GM21825 (cell line): ENCODE results near the gene WFIKKN1.

Experiments
- ATAC-seq: cut with Tn5 transposase; IDR thresholded peaks from one replicate; pipeline ENCODE4 v1.9.1; 2021; ENCODE audit warnings: mild to moderate bottlenecking, moderate library complexity; ENCODE audit not compliant: unreplicated experiment

Gene WFIKKN1

GRCh38 chr16:630815-631405 lies at the start of gene WFIKKN1:
WFIKKN1 (plus strand) TSS chr16:630985; CDS start chr16:631254, 269 bp downstream.
- no peak for ATAC-seq

- no peak for ATAC-seq
These were observed 48.6 kb upstream of the WFIKKN1 start for GRCh38 chr16:582218-582613.

GRCh38 chr16:582614-583331 lies 48.0 kb upstream of the WFIKKN1 start:
- ATAC-seq: no peak

GRCh38 chr16:583470-583814 lies 47.3 kb upstream of the WFIKKN1 start:
- no peak for ATAC-seq

- ATAC-seq: no peak
These were observed 46.8 kb upstream of the WFIKKN1 start for GRCh38 chr16:583815-584591.

- ATAC-seq: no peak
These were observed 45.4 kb upstream of the WFIKKN1 start for GRCh38 chr16:585351-585750.

GRCh38 chr16:586047-586644 lies 44.6 kb upstream of the WFIKKN1 start:
- ATAC-seq: no peak

- ATAC-seq: no peak
These were observed 43.9 kb upstream of the WFIKKN1 start for GRCh38 chr16:586645-587590.

- peak; percentile 11 for ATAC-seq
These were observed 42.2 kb upstream of the WFIKKN1 start for GRCh38 chr16:588639-588888.

- ATAC-seq: peak; percentile 55
These were observed 41.7 kb upstream of the WFIKKN1 start for GRCh38 chr16:588889-589657.

- ATAC-seq: peak; percentile 69
These were observed 41.1 kb upstream of the WFIKKN1 start, which contains the start of gene RAB40C for GRCh38 chr16:589658-590187. RAB40C (plus strand) TSS chr16:590066; CDS start chr16:590292, 226 bp downstream.

- no peak for ATAC-seq
These were observed 40.5 kb upstream of the WFIKKN1 start for GRCh38 chr16:590188-590814.

- no peak for ATAC-seq
These were observed 40.0 kb upstream of the WFIKKN1 start for GRCh38 chr16:590815-591200.

GRCh38 chr16:591231-591630 lies 39.6 kb upstream of the WFIKKN1 start:
- ATAC-seq: no peak

- no peak for ATAC-seq
These were observed 38.8 kb upstream of the WFIKKN1 start for GRCh38 chr16:591892-592517.

GRCh38 chr16:592518-593306 lies 38.1 kb upstream of the WFIKKN1 start:
- no peak for ATAC-seq

- no peak for ATAC-seq
These were observed 37.4 kb upstream of the WFIKKN1 start for GRCh38 chr16:593406-593805.

GRCh38 chr16:593807-594206 lies 37.0 kb upstream of the WFIKKN1 start:
- ATAC-seq: no peak
